ENCODE measurements around the gene KRT72. TPM values are rescaled to one million over a fixed set of nuclear protein-coding genes. Genes with fewer than 3 reads are reported as not detected.
"Not testable (repeated sequence)": the region's sequence is repeated elsewhere in the genome, so short reads cannot be mapped to it uniquely, and the experiment has no call there.

KRT72 gene
- total RNA-seq, 5 donors from 2014 or later (not counting 1 experiment from before 2014, with no cell fraction given): 10.1 to 52.7 (median 28.7) TPM

- ATAC-seq (replicated peaks in 1 of 4): no peak
- no peaks in the 10 kb centered on the region for H3K9me3 Mint-ChIP-seq
- Histone ChIP-seq H3K4me3 (ENCODE audit: control insufficient read depth in 1 of 2, extremely low read depth in 1 of 2, low read length in 1 of 2) (no peak overlapping the region), H3K9me3 (no peaks in the 10 kb centered on the region), H3K27ac (ENCODE audit: low read length) (no peak overlapping the region), H3K27me3 (replicated peaks in 1 of 2; ENCODE audit: control insufficient read depth in 2 of 2, extremely low read depth in 1 of 2, insufficient read depth in 2 of 2, low read length in 1 of 2) (peaks cover 0 to 15% of the 10 kb centered on the region in 2 experiments), H3K36me3 (ENCODE audit: control insufficient read depth in 2 of 2, extremely low read depth in 1 of 2, insufficient read depth in 1 of 2, low read length in 1 of 2) (no peaks in the 10 kb centered on the region), H3K4me1 (ENCODE audit: control insufficient read depth in 1 of 2, extremely low read depth in 1 of 2, insufficient read depth in 2 of 2, low read length in 2 of 2) (peaks cover 42 to 51% of the 10 kb centered on the region in 2 experiments)
- H3K4me1 Mint-ChIP-seq: peaks cover 58 to 72% (median 62%) of the 10 kb centered on the region in 3 donors
- peak overlapping the region; percentile 70 to 76 for H3K27ac Mint-ChIP-seq
- DNase-seq: peak in 1 of 35 experiments; percentile 5
- peaks cover 5 to 9% of the 10 kb centered on the region in 2 donors for H3K27me3 Mint-ChIP-seq
- ChIA-PET POLR2A (interaction anchor here in 1 of 2 donors (0.7 kb wide), 1 partner anchor 627 kb away, joined by 3 read pairs; no protein-coding TSS in a partner anchor), CTCF (no interaction called here)
- peak overlapping the region in 1 of 3 donors; percentile 58 for H3K4me3 Mint-ChIP-seq
- 95% methylated on average over 5 of the region's 5 CpGs for WGBS (ENCODE audit: insufficient coverage)
- peaks cover under 1% of the 10 kb centered on the region for H3K36me3 Mint-ChIP-seq
Measured at GRCh38 chr12:52602552-52602951, 1.3 kb upstream of the KRT72 start.

DNA sequence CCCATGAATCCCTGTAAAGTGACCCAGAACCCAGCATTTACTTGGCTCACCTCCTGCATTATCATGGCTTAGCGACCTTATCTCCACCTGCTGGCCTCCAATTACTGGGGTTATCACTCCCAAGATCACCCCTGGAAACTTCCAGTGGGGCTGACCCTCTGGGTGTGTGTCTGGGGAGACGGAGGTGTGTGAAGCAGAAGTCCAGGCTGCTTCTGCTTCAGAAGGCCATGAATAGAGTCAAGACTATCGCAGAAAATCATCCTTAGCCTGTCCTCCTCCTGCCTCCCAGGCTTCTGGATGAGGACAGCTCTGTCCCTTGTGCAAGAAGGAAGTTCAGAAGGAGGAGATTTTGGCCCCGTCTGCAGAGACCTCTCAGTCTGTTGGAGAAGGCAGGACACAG lies 408 bp upstream of the KRT72 start:
- H3K36me3 ChIP-seq (ENCODE audit: control insufficient read depth in 2 of 2, extremely low read depth in 1 of 2, insufficient read depth in 1 of 2, low read length in 1 of 2): no peaks in the 10 kb centered on the region
- peaks cover 0 to 15% of the 10 kb centered on the region in 2 experiments for H3K27me3 ChIP-seq (replicated peaks in 1 of 2; ENCODE audit: control insufficient read depth in 2 of 2, extremely low read depth in 1 of 2, insufficient read depth in 2 of 2, low read length in 1 of 2)
- H3K27ac ChIP-seq (ENCODE audit: low read length): no peak overlapping the region
- 83% methylated on average over 1 of the region's 4 CpGs for WGBS (ENCODE audit: insufficient coverage)
- POLR2A ChIA-PET: interaction anchor here in 1 of 2 donors (0.7 kb wide), 1 partner anchor 626 kb away, joined by 3 read pairs; no protein-coding TSS in a partner anchor
- Mint-ChIP-seq H3K4me1 (peaks cover 50 to 63% (median 53%) of the 10 kb centered on the region in 3 donors), H3K9me3 (no peaks in the 10 kb centered on the region), H3K4me3 (no peak overlapping the region), H3K27ac (no peak overlapping the region), H3K36me3 (no peaks in the 10 kb centered on the region), H3K27me3 (peaks cover 5 to 8% of the 10 kb centered on the region in 2 donors)
- H3K9me3 ChIP-seq: no peaks in the 10 kb centered on the region
- H3K4me1 ChIP-seq (ENCODE audit: control insufficient read depth in 1 of 2, extremely low read depth in 1 of 2, insufficient read depth in 2 of 2, low read length in 2 of 2): peaks cover 33 to 43% of the 10 kb centered on the region in 2 experiments
- H3K4me3 ChIP-seq (ENCODE audit: control insufficient read depth in 1 of 2, extremely low read depth in 1 of 2, low read length in 1 of 2): no peak overlapping the region
- ATAC-seq (replicated peaks in 1 of 4) (no peak), DNase-seq (peak in 1 of 35 experiments; percentile 4)
- CTCF ChIA-PET: no interaction called here

DNA sequence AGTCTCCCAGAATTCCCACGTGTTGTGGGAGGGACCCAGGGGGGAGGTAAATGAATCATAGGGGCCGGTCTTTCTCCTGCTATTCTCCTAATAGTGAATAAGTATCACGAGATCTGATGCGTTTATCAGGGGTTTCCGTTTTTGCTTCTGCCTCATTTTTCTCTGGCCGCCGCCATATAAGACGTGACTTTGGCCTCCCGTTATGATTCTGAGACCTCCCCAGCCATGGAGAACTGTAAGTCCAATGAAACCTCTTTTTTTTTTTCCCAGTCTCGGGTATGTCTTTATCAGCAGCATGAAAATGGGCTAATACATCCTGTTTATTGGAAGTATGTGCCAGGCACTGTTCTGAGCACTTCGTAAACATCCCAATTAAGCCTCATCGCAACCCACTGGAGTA lies 788 bp downstream of the KRT72 start:
- Histone ChIP-seq H3K27me3 (replicated peaks in 1 of 2; ENCODE audit: control insufficient read depth in 2 of 2, extremely low read depth in 1 of 2, insufficient read depth in 2 of 2, low read length in 1 of 2) (peaks cover 0 to 15% of the 10 kb centered on the region in 2 experiments), H3K4me1 (ENCODE audit: control insufficient read depth in 1 of 2, extremely low read depth in 1 of 2, insufficient read depth in 2 of 2, low read length in 2 of 2) (peaks cover 26 to 31% of the 10 kb centered on the region in 2 experiments), H3K9me3 (no peaks in the 10 kb centered on the region), H3K4me3 (ENCODE audit: control insufficient read depth in 1 of 2, extremely low read depth in 1 of 2, low read length in 1 of 2) (no peak overlapping the region), H3K36me3 (ENCODE audit: control insufficient read depth in 2 of 2, extremely low read depth in 1 of 2, insufficient read depth in 1 of 2, low read length in 1 of 2) (no peaks in the 10 kb centered on the region), H3K27ac (ENCODE audit: low read length) (no peak overlapping the region)
- WGBS (ENCODE audit: insufficient coverage): 92% methylated on average over 9 of the region's 12 CpGs
- Mint-ChIP-seq H3K27ac (no peak overlapping the region), H3K4me3 (no peak overlapping the region), H3K27me3 (peaks cover 5 to 7% of the 10 kb centered on the region in 2 donors), H3K36me3 (no peaks in the 10 kb centered on the region), H3K9me3 (no peaks in the 10 kb centered on the region), H3K4me1 (peaks cover 40 to 54% (median 43%) of the 10 kb centered on the region in 3 donors)
- POLR2A ChIA-PET: no interaction called here
- no peak for DNase-seq
- ATAC-seq (replicated peaks in 1 of 4): no peak
- CTCF ChIA-PET: no interaction called here

- H3K9me3 ChIP-seq: no peaks in the 10 kb centered on the region
- H3K27ac ChIP-seq (ENCODE audit: low read length): no peak overlapping the region
- CTCF ChIA-PET: interaction anchor here in 1 of 2 donors (0.7 kb wide), 1 partner anchor 279 kb away, joined by 3 read pairs; no protein-coding TSS in a partner anchor
- H3K4me3 ChIP-seq (ENCODE audit: control insufficient read depth in 1 of 2, extremely low read depth in 1 of 2, low read length in 1 of 2): no peak overlapping the region
- H3K27me3 ChIP-seq (replicated peaks in 1 of 2; ENCODE audit: control insufficient read depth in 2 of 2, extremely low read depth in 1 of 2, insufficient read depth in 2 of 2, low read length in 1 of 2): peaks cover 0 to 15% of the 10 kb centered on the region in 2 experiments
- Mint-ChIP-seq H3K27ac (peak overlapping the region in 1 of 2 donors; percentile 5), H3K4me3 (no peak overlapping the region), H3K36me3 (no peaks in the 10 kb centered on the region), H3K9me3 (no peaks in the 10 kb centered on the region), H3K27me3 (peaks cover 5 to 7% of the 10 kb centered on the region in 2 donors), H3K4me1 (peaks cover 36 to 50% (median 39%) of the 10 kb centered on the region in 3 donors)
- peaks cover 25 to 27% of the 10 kb centered on the region in 2 experiments for H3K4me1 ChIP-seq (ENCODE audit: control insufficient read depth in 1 of 2, extremely low read depth in 1 of 2, insufficient read depth in 2 of 2, low read length in 2 of 2)
- DNase-seq (peak in 2 of 35 experiments; percentile 1 to 2), ATAC-seq (replicated peaks in 1 of 4) (no peak)
- POLR2A ChIA-PET: no interaction called here
- 63% methylated on average over 1 of the region's 2 CpGs for WGBS (ENCODE audit: insufficient coverage)
- H3K36me3 ChIP-seq (ENCODE audit: control insufficient read depth in 2 of 2, extremely low read depth in 1 of 2, insufficient read depth in 1 of 2, low read length in 1 of 2): no peaks in the 10 kb centered on the region
Measured at GRCh38 chr12:52600071-52600470, 1.2 kb downstream of the KRT72 start.

- Histone ChIP-seq H3K4me3 (ENCODE audit: control insufficient read depth in 1 of 2, extremely low read depth in 1 of 2, low read length in 1 of 2) (no peak overlapping the region), H3K27ac (ENCODE audit: low read length) (no peak overlapping the region), H3K36me3 (ENCODE audit: control insufficient read depth in 2 of 2, extremely low read depth in 1 of 2, insufficient read depth in 1 of 2, low read length in 1 of 2) (no peaks in the 10 kb centered on the region), H3K9me3 (no peaks in the 10 kb centered on the region), H3K27me3 (replicated peaks in 1 of 2; ENCODE audit: control insufficient read depth in 2 of 2, extremely low read depth in 1 of 2, insufficient read depth in 2 of 2, low read length in 1 of 2) (peaks cover 0 to 15% of the 10 kb centered on the region in 2 experiments), H3K4me1 (ENCODE audit: control insufficient read depth in 1 of 2, extremely low read depth in 1 of 2, insufficient read depth in 2 of 2, low read length in 2 of 2) (peaks cover 15 to 19% of the 10 kb centered on the region in 2 experiments)
- no peaks in the 10 kb centered on the region for H3K9me3 Mint-ChIP-seq
- H3K27me3 Mint-ChIP-seq: peaks cover 5 to 7% of the 10 kb centered on the region in 2 donors
- H3K36me3 Mint-ChIP-seq: peaks cover 2% of the 10 kb centered on the region
- ChIA-PET CTCF (no interaction called here), POLR2A (no interaction called here)
- 75% methylated on average over 5 of the region's 5 CpGs for WGBS (ENCODE audit: insufficient coverage)
- ATAC-seq (replicated peaks in 1 of 4) (no peak), DNase-seq (no peak)
- peaks cover 26 to 38% (median 29%) of the 10 kb centered on the region in 3 donors for H3K4me1 Mint-ChIP-seq
- peak overlapping the region in 1 of 2 donors; percentile 24 for H3K27ac Mint-ChIP-seq
- H3K4me3 Mint-ChIP-seq: no peak overlapping the region
Measured at GRCh38 chr12:52598966-52599365, 2.3 kb downstream of the KRT72 start.

GRCh38 chr12:52594237-52594636 lies 7.0 kb downstream of the KRT72 start:
- H3K36me3 ChIP-seq (ENCODE audit: control insufficient read depth in 2 of 2, extremely low read depth in 1 of 2, insufficient read depth in 1 of 2, low read length in 1 of 2); H3K27ac Mint-ChIP-seq; H3K4me3 Mint-ChIP-seq; DNase-seq; POLR2A ChIA-PET; ATAC-seq (replicated peaks in 1 of 4); H3K9me3 ChIP-seq; H3K36me3 Mint-ChIP-seq; H3K9me3 Mint-ChIP-seq; H3K4me1 ChIP-seq (ENCODE audit: control insufficient read depth in 1 of 2, extremely low read depth in 1 of 2, insufficient read depth in 2 of 2, low read length in 2 of 2); H3K27me3 Mint-ChIP-seq; H3K4me3 ChIP-seq (ENCODE audit: control insufficient read depth in 1 of 2, extremely low read depth in 1 of 2, low read length in 1 of 2); H3K27me3 ChIP-seq (replicated peaks in 1 of 2; ENCODE audit: control insufficient read depth in 2 of 2, extremely low read depth in 1 of 2, insufficient read depth in 2 of 2, low read length in 1 of 2); H3K27ac ChIP-seq (ENCODE audit: low read length); CTCF ChIA-PET: not testable (repeated sequence)
- WGBS (ENCODE audit: insufficient coverage): 100% methylated on average over 1 of the region's 4 CpGs
- peaks cover 5 to 40% (median 9%) of the 10 kb centered on the region in 3 donors for H3K4me1 Mint-ChIP-seq
